Fibroblast of mammary gland (primary cell): ENCODE data around the gene CYP27C1.
A peak's percentile ranks its signal among the peaks of the same experiment; 100 is the strongest.

Experiments used
- DNase-seq: peaks from one replicate; pipeline ENCODE4 v3.0.0-alpha.2; 2010; ENCODE audit warnings: low read depth
- H3K4me3 ChIP-seq: 2 replicates; pipeline ENCODE4 v1.5.1; 2011; ENCODE audit warnings: low read depth, mild to moderate bottlenecking, low read length, moderate library complexity; ENCODE audit not compliant: control insufficient read depth
- TF ChIP-seq, protein P1 (sequence below): conservative IDR thresholded peaks from 2 replicates; pipeline ENCODE4 v1.5.1; 2011; ENCODE audit warnings: low read depth, low read length, inconsistent platforms; ENCODE audit not compliant: control insufficient read depth, insufficient read depth

The CYP27C1 gene

DNA sequence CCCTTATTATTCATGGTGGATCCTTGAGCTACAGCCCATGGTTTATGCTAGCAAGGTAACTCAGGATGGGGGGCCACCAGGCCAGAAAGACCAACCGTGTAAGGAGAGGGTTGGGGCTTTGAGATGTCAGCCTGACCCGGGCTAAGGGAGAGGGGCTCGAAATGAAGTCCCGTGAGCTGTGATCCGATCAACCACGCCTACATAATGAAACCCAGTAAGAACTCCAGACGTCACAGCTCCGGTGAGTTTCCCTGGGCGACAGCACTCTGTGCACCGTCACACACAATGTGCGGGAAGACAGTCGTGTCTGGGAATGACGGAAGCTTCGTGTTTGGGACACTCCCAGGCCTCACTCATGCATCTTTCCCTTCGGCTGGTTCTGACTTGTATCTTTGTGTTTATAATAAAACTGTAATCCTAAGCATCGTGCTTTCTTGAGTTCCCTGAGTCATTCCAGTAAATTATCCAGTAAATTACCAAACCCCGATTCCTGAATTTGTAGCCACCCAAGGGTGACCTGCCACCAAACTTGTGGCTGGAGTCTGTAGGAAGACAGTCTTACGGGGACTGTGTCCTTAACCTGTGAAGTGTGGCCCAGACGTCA lies 44.2 kb downstream of the CYP27C1 start:
- peak; percentile 67 for DNase-seq
- TF ChIP-seq, protein P1, sequence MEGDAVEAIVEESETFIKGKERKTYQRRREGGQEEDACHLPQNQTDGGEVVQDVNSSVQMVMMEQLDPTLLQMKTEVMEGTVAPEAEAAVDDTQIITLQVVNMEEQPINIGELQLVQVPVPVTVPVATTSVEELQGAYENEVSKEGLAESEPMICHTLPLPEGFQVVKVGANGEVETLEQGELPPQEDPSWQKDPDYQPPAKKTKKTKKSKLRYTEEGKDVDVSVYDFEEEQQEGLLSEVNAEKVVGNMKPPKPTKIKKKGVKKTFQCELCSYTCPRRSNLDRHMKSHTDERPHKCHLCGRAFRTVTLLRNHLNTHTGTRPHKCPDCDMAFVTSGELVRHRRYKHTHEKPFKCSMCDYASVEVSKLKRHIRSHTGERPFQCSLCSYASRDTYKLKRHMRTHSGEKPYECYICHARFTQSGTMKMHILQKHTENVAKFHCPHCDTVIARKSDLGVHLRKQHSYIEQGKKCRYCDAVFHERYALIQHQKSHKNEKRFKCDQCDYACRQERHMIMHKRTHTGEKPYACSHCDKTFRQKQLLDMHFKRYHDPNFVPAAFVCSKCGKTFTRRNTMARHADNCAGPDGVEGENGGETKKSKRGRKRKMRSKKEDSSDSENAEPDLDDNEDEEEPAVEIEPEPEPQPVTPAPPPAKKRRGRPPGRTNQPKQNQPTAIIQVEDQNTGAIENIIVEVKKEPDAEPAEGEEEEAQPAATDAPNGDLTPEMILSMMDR = no peak
- no peak overlapping the region for H3K4me3 ChIP-seq

DNA sequence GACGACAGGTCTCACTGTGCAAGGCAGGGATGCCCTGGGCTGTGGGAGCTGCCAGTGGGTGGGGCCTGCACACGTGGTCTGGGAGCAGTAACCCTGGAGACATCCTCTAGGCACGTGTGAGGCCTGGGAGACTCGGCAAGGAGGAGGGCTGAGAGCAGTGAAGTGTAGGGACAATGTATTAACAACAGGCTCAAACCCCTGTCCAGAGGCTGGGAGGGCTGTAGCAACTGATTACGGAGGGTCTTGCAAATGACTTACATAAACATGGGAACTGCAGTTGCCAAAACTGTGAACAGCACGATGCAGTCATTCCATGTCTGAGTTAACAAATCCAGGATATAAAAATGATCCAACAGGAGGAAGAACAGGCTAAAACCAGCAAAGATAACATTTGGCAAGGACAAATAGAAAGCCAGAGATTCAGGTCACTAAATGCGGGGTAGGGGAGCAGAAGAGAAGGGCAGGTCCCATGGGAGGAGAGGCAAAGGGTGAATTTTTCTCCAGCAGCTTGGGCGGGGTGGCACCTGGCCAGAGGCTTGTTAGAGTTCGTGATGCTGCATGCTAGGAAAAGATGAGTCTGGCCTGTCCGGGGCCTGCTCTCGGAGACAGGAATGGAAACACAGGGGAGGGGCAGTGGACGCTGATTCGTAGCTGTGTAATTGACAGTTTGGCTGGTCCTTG lies 44.9 kb downstream of the CYP27C1 start:
- TF ChIP-seq, protein P1 = no peak
- no peak overlapping the region for H3K4me3 ChIP-seq
- DNase-seq = peak; percentile 63

GRCh38 chr2:127174640-127175039 lies 45.5 kb downstream of the CYP27C1 start:
- no peak overlapping the region for H3K4me3 ChIP-seq
- TF ChIP-seq, protein P1 = no peak
- no peak for DNase-seq

DNA sequence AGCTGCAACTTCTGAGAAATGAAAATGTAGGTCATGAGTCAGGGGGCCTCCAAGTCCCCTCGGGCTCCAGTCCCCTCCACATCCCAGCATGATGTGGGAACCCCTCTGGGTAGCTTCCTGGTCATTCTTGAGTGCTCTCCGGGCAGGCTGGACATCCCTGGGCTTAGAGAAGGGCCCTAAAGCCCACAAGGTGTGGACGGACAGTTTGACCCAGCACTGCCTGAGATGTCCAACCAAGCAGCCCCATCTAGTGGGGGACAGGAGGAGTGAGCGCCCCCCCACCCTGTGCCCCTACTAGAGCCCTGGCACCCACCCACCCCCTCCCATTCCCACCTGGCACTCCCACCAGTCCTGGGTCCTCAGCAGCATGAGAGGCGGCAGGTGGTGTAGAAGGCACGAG lies 46.0 kb downstream of the CYP27C1 start:
- DNase-seq = peak; percentile 66
- TF ChIP-seq, protein P1 = peak; percentile 45
- H3K4me3 ChIP-seq = no peak overlapping the region

DNA sequence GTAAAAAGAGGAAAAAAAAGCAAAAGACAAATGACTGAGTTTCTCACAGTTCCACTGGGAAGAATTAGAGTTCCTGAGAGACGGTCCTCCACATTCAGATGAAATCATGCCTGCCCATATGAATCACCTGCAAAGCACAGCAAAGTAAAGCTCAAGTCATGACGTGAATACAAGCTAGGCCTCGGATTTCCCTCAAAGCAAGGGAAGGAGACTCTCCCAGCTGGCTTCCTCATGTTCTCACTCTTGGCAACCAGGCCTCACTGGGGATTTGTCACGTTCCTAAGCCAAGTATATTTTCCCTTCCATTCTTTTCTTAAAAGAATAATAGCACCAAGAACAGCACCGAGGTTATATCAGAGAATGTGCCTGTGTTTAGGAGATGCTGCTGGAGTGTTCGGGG lies 47.0 kb downstream of the CYP27C1 start:
- no peak overlapping the region for H3K4me3 ChIP-seq
- DNase-seq = peak; percentile 98
- TF ChIP-seq, protein P1 = no peak

DNA sequence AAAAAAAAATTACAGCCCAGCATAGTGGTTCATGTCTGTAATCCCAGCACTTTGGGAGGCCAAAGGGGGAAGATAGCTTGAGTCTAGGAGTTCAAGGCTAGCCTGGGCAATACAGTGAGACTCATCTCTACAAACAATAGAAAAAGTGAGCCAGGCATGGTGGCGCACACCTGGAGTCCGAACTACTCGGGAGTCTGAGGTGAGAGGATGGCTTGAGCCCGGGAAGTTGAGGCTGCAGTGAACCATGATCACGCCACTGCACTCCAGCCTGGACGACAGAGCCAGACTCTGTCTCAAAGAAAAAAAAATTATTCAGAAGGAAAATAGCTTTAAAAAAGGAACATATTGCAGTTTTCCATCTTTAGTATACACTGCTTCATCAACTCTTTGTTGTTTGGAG lies 47.8 kb downstream of the CYP27C1 start:
- TF ChIP-seq, protein P1 = no peak
- no peak overlapping the region for H3K4me3 ChIP-seq
- no peak for DNase-seq
